Measurements from ENCODE around the gene EFL1. TPM values are rescaled to one million over a fixed set of nuclear protein-coding genes. Genes with fewer than 3 reads are reported as not detected.

The EFL1 gene
- total and polyA plus RNA-seq, 2 of the 8 experiments (the other 6 are each of a cell fraction or from before 2014, with no cell fraction given), result 10.8 to 31.5 TPM

DNA sequence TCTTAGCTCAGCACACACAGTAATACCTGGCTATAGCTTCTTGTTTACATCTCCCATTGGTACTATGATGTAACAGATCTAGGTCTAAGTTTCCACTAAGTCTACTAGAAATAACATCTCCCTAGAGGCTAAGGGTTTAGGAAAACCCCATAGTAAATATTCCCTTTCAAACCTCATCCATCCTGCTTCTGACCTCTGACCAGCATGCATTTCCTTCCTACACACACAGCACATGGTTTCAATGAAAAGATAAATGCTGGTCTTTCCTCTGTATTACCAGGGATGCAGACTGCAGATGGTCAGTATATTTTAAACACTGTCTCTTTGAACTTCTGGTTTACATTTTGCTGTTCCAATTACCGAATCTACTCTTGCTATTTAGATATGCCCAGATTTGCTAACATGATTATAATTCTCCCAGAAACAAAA lies 96.6 kb downstream of the EFL1 start:
- no peak overlapping the region for H2AFZ ChIP-seq (ENCODE audit: low read length)
- no peaks in the 10 kb centered on the region for H3K9me3 ChIP-seq (ENCODE audit: insufficient read depth in 2 of 2, low read depth in 1 of 2, low read length in 1 of 2)
- H4K8ac ChIP-seq (ENCODE audit: extremely low read depth, insufficient read depth, low read length), result no peak overlapping the region
- no peaks in the 10 kb centered on the region for H3K79me2 ChIP-seq (ENCODE audit: control insufficient read depth in 1 of 2, insufficient read depth in 2 of 2, low read length in 2 of 2)
- H4K20me1 ChIP-seq (replicated peaks in 1 of 2; ENCODE audit: control insufficient read depth in 1 of 2, insufficient read depth in 2 of 2, low read length in 2 of 2), result no peaks in the 10 kb centered on the region
- no peak overlapping the region for H2AK5ac ChIP-seq (ENCODE audit: low read depth, low read length)
- H2BK120ac ChIP-seq (replicated peaks; ENCODE audit: low read depth, low read length), result no peak overlapping the region
- no peak overlapping the region for H3K14ac ChIP-seq (ENCODE audit: insufficient read length)
- H3K23me2 ChIP-seq (ENCODE audit: low read depth, low read length), result no peaks in the 10 kb centered on the region
- H3K4me2 ChIP-seq (ENCODE audit: insufficient read depth in 1 of 2, low read depth in 2 of 2, low read length in 2 of 2), result no peak overlapping the region
- no peak overlapping the region for H2BK15ac ChIP-seq (ENCODE audit: low read length)
- 70% methylated on average over 1 of the region's 1 CpG; no CpG with 5 or more reads in 1 of the 2 experiments for WGBS, 2 experiments (ENCODE audit: extremely low coverage in 1 of 2, insufficient coverage in 1 of 2, insufficient read length in 1 of 2, insufficient replicate concordance in 2 of 2, low coverage in 1 of 2, low lambda C conversion rate in 2 of 2, missing lambda C conversion rate in 1 of 2)
- no peaks in the 10 kb centered on the region for H3K79me1 ChIP-seq (ENCODE audit: low read depth, low read length)
- CTCF ChIA-PET (ENCODE audit: partially characterized antibody), result interaction anchor here (0.7 to 1.4 kb wide), 3 partner anchors 11 to 57 kb away, joined by 3 to 4 read pairs (median 3); no protein-coding TSS in a partner anchor
- no peak overlapping the region for H3K56ac ChIP-seq (replicated peaks; ENCODE audit: insufficient read length, low read depth, low read length)
- H4K5ac ChIP-seq (ENCODE audit: insufficient read length, low read depth, low read length), result no peak overlapping the region
- POLR2A ChIA-PET (ENCODE audit: partially characterized antibody), result no interaction called here
- no peaks in the 10 kb centered on the region for H3K4me1 ChIP-seq (replicated peaks in 1 of 4; ENCODE audit: control insufficient read depth in 3 of 4, insufficient read depth in 4 of 4, low read length in 3 of 4)
- H3K23ac ChIP-seq (ENCODE audit: insufficient read length), result no peak overlapping the region
- H3K4ac ChIP-seq (replicated peaks; ENCODE audit: insufficient read length, low read depth, low read length), result no peak overlapping the region
- H2BK5ac ChIP-seq (ENCODE audit: low read depth, low read length), result no peak overlapping the region
- H3K36me3 ChIP-seq (ENCODE audit: control insufficient read depth in 2 of 4, insufficient read depth in 4 of 4, low read length in 3 of 4), result peaks cover 3 to 8% (median 6%) of the 10 kb centered on the region in 4 experiments; a peak in 4 of 8 replicates
- no peak overlapping the region for H4K91ac ChIP-seq (replicated peaks; ENCODE audit: insufficient read length, low read length)
- DNase-seq (ENCODE audit: low read depth in 1 of 2, low spot score in 2 of 2), result no peak
- no peaks in the 10 kb centered on the region for H3K27me3 ChIP-seq (replicated peaks in 1 of 4; ENCODE audit: control insufficient read depth in 3 of 4, extremely low read depth in 1 of 4, insufficient read depth in 3 of 4, low read length in 3 of 4)
- TF ChIP-seq CREB1 (IDR thresholded peaks at IDR 0.05), result no peak
- no peak for TF ChIP-seq USF2 (IDR thresholded peaks at IDR 0.05; ENCODE audit: low read length)
- no peak for TF ChIP-seq TAF1 (IDR thresholded peaks at IDR 0.05; ENCODE audit: low read depth, low read length)
- TF ChIP-seq TEAD4 (IDR thresholded peaks at IDR 0.05; ENCODE audit: low read depth, low read length), result no peak
- H2BK20ac ChIP-seq (ENCODE audit: low read length), result no peak overlapping the region
- no peak overlapping the region for H3K18ac ChIP-seq (ENCODE audit: extremely low read depth, low read length)
- H3K9ac ChIP-seq (replicated peaks in 1 of 4; ENCODE audit: extremely low read depth in 1 of 4, low read depth in 3 of 4, low read length in 3 of 4), result no peak overlapping the region
- no peak for FAIRE-seq
- H2BK12ac ChIP-seq (ENCODE audit: low read depth, low read length), result no peak overlapping the region
- H3K4me3 ChIP-seq (ENCODE audit: extremely low read depth in 1 of 4, insufficient read depth in 2 of 4, low read depth in 3 of 4, low read length in 4 of 4), result no peak overlapping the region
- H3K27ac ChIP-seq (ENCODE audit: low read depth, low read length), result no peak overlapping the region
